Tibial nerve (tissue), 4 donors: ENCODE results near the gene PFDN2.

Experiments
- EP300 ChIP-seq, 2 donors: sonication (generic); formaldehyde crosslinking; IDR thresholded peaks; one replicate each; pipeline ENCODE4 v1.6.1; 2017; ENCODE audit warnings: antibody characterized with exemption in 2 of 2, mild to moderate bottlenecking in 1 of 2
- POLR2A ChIP-seq, 2 donors: fragments of 450-650 bp; IDR thresholded peaks; one replicate each; pipeline ENCODE4 v1.6.1; 2017; ENCODE audit warnings: antibody characterized with exemption in 2 of 2, mild to moderate bottlenecking in 2 of 2, moderate library complexity in 2 of 2
- TF ChIP-seq, protein P1 (sequence below), 5 experiments: fragments of 200-600 bp in 3 of 5; fragments of 450-650 bp in 2 of 5; sonication (generic) in 3 of 5; IDR thresholded peaks; one replicate each; pipeline ENCODE4 v1.5.1; 2016 to 2019; ENCODE audit warnings: antibody characterized with exemption in 5 of 5, mild to moderate bottlenecking in 3 of 5, moderate library complexity in 2 of 5

DNA sequence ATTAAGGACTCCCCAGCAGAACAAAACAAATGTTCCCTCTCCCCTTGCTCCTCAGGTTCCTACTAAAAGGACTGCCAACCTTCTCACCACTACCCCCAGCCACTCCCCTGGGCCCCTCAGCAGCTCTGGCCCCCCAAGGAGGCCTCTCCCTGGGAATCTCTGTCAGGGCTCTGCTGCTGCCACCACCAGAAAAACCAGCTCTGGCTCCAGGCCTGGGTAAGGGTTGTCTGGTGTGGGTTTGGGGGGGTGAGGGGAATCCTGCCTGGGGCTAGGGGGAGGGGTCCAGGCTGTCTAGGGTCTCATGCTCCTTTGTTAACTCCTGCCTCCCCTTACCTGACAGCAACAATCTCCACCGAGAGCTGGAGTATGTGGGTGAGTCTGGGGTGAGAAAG, 33.2 kb downstream of the PFDN2 start:
- TF ChIP-seq, protein P1, sequence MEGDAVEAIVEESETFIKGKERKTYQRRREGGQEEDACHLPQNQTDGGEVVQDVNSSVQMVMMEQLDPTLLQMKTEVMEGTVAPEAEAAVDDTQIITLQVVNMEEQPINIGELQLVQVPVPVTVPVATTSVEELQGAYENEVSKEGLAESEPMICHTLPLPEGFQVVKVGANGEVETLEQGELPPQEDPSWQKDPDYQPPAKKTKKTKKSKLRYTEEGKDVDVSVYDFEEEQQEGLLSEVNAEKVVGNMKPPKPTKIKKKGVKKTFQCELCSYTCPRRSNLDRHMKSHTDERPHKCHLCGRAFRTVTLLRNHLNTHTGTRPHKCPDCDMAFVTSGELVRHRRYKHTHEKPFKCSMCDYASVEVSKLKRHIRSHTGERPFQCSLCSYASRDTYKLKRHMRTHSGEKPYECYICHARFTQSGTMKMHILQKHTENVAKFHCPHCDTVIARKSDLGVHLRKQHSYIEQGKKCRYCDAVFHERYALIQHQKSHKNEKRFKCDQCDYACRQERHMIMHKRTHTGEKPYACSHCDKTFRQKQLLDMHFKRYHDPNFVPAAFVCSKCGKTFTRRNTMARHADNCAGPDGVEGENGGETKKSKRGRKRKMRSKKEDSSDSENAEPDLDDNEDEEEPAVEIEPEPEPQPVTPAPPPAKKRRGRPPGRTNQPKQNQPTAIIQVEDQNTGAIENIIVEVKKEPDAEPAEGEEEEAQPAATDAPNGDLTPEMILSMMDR (IDR thresholded peaks at IDR 0.05): no peak
- TF ChIP-seq POLR2A (IDR thresholded peaks at IDR 0.05) (no peak), EP300 (IDR thresholded peaks at IDR 0.05) (no peak)
